ENCODE results near the gene SCNN1A. TPM values are rescaled to one million over a fixed set of nuclear protein-coding genes. Genes with fewer than 3 reads are reported as not detected.
"Not testable (repeated sequence)": the region's sequence is repeated elsewhere in the genome, so short reads cannot be mapped to it uniquely, and the experiment has no call there.

The SCNN1A gene
- total RNA-seq, 4 donors from 2014 or later = 0.83 to 3.3 (median 1.8) TPM

DNA sequence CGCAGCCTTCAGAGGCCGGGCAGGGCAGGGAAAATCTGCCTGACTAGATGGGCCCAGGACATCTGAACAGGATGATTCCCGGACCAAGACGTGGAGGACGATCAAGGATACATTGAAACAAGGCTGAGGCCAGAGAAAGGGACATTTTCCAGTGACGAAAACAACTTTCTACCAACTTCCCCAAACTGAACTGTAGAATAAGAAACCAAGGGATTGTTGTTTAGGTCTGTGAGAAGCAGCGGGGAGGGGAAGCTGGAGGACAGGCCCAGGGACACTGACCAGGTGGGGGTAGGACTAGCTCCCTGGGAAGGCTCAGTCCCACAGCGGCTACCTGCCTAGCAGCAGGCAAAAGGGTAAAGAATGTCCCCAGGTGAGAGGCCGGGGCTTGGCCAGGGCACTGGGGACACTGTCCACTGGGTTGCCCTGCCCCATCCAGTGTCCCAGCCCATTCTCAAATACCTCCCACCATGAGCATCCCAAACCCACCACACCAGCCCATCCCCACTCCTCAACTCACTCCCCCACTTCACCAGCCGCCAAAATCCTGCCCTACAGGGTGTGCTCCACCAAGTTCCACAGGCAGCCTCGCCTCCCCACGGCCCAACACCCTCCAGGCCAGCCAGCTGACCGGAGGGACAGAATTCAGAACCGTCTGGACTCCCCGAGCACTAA, 34.5 kb downstream of the SCNN1A start:
- Histone ChIP-seq H3K27ac (replicated peaks in 1 of 4) (peak overlapping the region; percentile 93 to 99 (median 97)), H3K36me3 (no peaks in the 10 kb centered on the region), H3K27me3 (no peaks in the 10 kb centered on the region), H3K4me1 (peaks cover 62 to 84% (median 77%) of the 10 kb centered on the region in 4 donors), H3K9me3 (no peaks in the 10 kb centered on the region), H3K4me3 (peak overlapping the region; percentile 61 to 92 (median 84))
- intact Hi-C loops (cut with DNase I) = no loop called here
- no peak for DNase-seq (ENCODE audit: extremely low spot score)
- 1% methylated on average over 10 of the region's 15 CpGs for WGBS
- TF ChIP-seq POLR2A (IDR thresholded peaks at IDR 0.05; ENCODE audit: low read depth) = no peak
- TF ChIP-seq POLR2AphosphoS5 (IDR thresholded peaks at IDR 0.05) = no peak
- TF ChIP-seq, protein P1, sequence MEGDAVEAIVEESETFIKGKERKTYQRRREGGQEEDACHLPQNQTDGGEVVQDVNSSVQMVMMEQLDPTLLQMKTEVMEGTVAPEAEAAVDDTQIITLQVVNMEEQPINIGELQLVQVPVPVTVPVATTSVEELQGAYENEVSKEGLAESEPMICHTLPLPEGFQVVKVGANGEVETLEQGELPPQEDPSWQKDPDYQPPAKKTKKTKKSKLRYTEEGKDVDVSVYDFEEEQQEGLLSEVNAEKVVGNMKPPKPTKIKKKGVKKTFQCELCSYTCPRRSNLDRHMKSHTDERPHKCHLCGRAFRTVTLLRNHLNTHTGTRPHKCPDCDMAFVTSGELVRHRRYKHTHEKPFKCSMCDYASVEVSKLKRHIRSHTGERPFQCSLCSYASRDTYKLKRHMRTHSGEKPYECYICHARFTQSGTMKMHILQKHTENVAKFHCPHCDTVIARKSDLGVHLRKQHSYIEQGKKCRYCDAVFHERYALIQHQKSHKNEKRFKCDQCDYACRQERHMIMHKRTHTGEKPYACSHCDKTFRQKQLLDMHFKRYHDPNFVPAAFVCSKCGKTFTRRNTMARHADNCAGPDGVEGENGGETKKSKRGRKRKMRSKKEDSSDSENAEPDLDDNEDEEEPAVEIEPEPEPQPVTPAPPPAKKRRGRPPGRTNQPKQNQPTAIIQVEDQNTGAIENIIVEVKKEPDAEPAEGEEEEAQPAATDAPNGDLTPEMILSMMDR (IDR thresholded peaks at IDR 0.05) = no peak
- no peak for TF ChIP-seq EP300 (IDR thresholded peaks at IDR 0.05)

DNA sequence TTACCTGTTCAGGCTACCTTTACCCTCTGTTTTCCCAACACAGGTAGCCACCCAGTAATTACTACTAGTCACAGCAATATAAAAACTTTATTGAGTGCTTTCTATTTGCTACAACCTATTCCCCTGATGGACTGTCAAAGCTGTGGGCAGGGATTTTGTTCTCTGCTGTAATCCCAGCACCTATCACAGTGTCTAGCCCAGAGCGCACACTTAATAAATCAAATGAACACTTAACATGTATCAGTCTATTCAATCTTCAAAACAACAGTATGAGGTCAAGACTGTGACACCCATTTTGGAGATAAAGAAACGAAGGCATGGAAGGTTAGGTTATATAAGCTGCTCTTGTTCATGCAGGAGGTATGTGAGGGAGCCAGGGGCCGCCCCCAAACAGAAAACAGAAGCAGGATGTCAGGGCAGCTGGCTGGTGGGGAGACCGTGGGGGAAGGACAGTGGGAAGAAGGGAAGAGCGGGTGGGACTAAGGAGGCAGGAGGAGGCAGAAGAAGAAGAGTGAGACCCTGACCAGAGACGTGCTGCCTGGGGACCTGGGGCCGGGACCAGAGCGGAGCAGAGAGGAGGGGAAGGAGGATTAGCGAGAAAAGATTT, 35.2 kb downstream of the SCNN1A start:
- no peak for TF ChIP-seq EP300 (IDR thresholded peaks at IDR 0.05)
- TF ChIP-seq POLR2A (IDR thresholded peaks at IDR 0.05; ENCODE audit: low read depth) = no peak
- TF ChIP-seq, protein P1 (IDR thresholded peaks at IDR 0.05) = no peak
- peak; percentile 60 to 72 for TF ChIP-seq POLR2AphosphoS5 (IDR thresholded peaks at IDR 0.05)
- Histone ChIP-seq H3K4me1 (peaks cover 57 to 84% (median 77%) of the 10 kb centered on the region in 4 donors), H3K36me3 (no peaks in the 10 kb centered on the region), H3K9me3 (no peaks in the 10 kb centered on the region), H3K27me3 (no peaks in the 10 kb centered on the region), H3K27ac (replicated peaks in 1 of 4) (peak overlapping the region; percentile 93 to 99 (median 97)), H3K4me3 (peak overlapping the region; percentile 61 to 92 (median 84))
- intact Hi-C loops (cut with DNase I) = no loop called here
- DNase-seq (ENCODE audit: extremely low spot score) = no peak
- WGBS = 2% methylated on average over 9 of the region's 9 CpGs

- peaks cover 67 to 84% (median 83%) of the 10 kb centered on the region in 4 donors for H3K4me1 ChIP-seq
These were observed 36.4 kb downstream of the SCNN1A start for GRCh38 chr12:6338955-6339354.

GRCh38 chr12:6338536-6338935, 36.8 kb downstream of the SCNN1A start:
- Histone ChIP-seq H3K36me3 (peaks cover 3 to 13% (median 12%) of the 10 kb centered on the region in 4 donors), H3K4me1 (peaks cover 67 to 84% (median 83%) of the 10 kb centered on the region in 4 donors), H3K4me3 (peak overlapping the region; percentile 61 to 92 (median 84)), H3K27ac (replicated peaks in 1 of 4) (peak overlapping the region; percentile 93 to 99 (median 97))
- not testable (repeated sequence) for H3K9me3 ChIP-seq; H3K27me3 ChIP-seq; DNase-seq (ENCODE audit: extremely low spot score)
- WGBS = 50% methylated on average over 8 of the region's 8 CpGs
- intact Hi-C loops (cut with DNase I) = loop anchor here (5.0 kb wide), 2 partner anchors 44 to 129 kb away; partner anchors contain the start of gene LTBR

More at GRCh38 chr12:6338955-6339354, 36.4 kb downstream of the SCNN1A start:
- intact Hi-C loops (cut with DNase I) = loop anchor here (5.0 kb wide), 2 partner anchors 43 to 128 kb away; partner anchors contain the start of gene LTBR
- H3K9me3 ChIP-seq = no peaks in the 10 kb centered on the region
- no peak for DNase-seq (ENCODE audit: extremely low spot score)
- peaks cover 0 to 9% (median 7%) of the 10 kb centered on the region in 4 donors for H3K36me3 ChIP-seq
- H3K27ac ChIP-seq (replicated peaks in 1 of 4) = peak overlapping the region; percentile 93 to 99 (median 97)
- no peaks in the 10 kb centered on the region for H3K27me3 ChIP-seq
- 18% methylated on average over 3 of the region's 3 CpGs for WGBS
- H3K4me3 ChIP-seq = peak overlapping the region; percentile 61 to 92 (median 84)
- TF ChIP-seq, protein P1 (IDR thresholded peaks at IDR 0.05) = no peak
- no peak for TF ChIP-seq EP300 (IDR thresholded peaks at IDR 0.05)
- no peak for TF ChIP-seq POLR2A (IDR thresholded peaks at IDR 0.05; ENCODE audit: low read depth)
- TF ChIP-seq POLR2AphosphoS5 (IDR thresholded peaks at IDR 0.05) = no peak

DNA sequence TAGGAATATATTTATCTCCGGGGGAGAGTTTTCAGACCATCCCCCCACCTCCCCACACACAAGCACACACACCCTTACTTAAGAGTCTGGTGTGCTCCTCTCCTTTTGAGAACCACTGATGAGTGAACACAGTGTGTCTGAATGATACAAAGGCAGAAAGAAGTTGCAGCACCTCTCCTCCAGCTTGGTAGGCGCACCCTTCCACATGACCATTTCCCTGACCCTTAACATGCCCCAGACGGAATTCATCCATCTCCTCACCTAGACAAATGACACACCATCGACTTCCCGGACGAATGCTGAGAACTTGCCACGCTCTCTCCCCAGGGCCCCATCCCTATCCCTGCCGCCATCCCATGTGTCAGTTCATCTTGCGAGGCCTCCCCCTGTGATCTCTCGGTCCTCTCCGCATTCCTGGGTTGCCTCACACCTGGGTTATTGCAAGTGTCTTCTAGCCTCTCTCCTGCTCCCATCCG, 37.4 kb downstream of the SCNN1A start:
- no peak for DNase-seq (ENCODE audit: extremely low spot score)
- WGBS = 41% methylated on average over 12 of the region's 12 CpGs
- H3K9me3 ChIP-seq = no peaks in the 10 kb centered on the region
- intact Hi-C loops (cut with DNase I) = loop anchor here (5.0 kb wide), 2 partner anchors 44 to 129 kb away; partner anchors contain the start of gene LTBR
- H3K36me3 ChIP-seq = peaks cover 9 to 19% (median 17%) of the 10 kb centered on the region in 4 donors
- peak overlapping the region; percentile 61 to 92 (median 84) for H3K4me3 ChIP-seq
- no peaks in the 10 kb centered on the region for H3K27me3 ChIP-seq
- H3K4me1 ChIP-seq = peaks cover 67 to 84% (median 83%) of the 10 kb centered on the region in 4 donors
- TF ChIP-seq POLR2AphosphoS5 (IDR thresholded peaks at IDR 0.05) (peak in 1 of 2 donors; percentile 55), EP300 (IDR thresholded peaks at IDR 0.05) (no peak), POLR2A (IDR thresholded peaks at IDR 0.05; ENCODE audit: low read depth) (no peak)
- TF ChIP-seq, protein P1 (IDR thresholded peaks at IDR 0.05) = no peak
- peak overlapping the region; percentile 93 to 99 (median 97) for H3K27ac ChIP-seq (replicated peaks in 1 of 4)

Measured in esophagus muscularis mucosa (tissue), 4 donors.